HCEC 1CT (cell line): ENCODE measurements around the gene LTC4S.
"Not testable (repeated sequence)": the region's sequence is repeated elsewhere in the genome, so short reads cannot be mapped to it uniquely, and the experiment has no call there.

Source experiments
- DNase-seq: peaks from one replicate; pipeline ENCODE4 v3.0.0-alpha.2; 2017

The LTC4S gene

DNA sequence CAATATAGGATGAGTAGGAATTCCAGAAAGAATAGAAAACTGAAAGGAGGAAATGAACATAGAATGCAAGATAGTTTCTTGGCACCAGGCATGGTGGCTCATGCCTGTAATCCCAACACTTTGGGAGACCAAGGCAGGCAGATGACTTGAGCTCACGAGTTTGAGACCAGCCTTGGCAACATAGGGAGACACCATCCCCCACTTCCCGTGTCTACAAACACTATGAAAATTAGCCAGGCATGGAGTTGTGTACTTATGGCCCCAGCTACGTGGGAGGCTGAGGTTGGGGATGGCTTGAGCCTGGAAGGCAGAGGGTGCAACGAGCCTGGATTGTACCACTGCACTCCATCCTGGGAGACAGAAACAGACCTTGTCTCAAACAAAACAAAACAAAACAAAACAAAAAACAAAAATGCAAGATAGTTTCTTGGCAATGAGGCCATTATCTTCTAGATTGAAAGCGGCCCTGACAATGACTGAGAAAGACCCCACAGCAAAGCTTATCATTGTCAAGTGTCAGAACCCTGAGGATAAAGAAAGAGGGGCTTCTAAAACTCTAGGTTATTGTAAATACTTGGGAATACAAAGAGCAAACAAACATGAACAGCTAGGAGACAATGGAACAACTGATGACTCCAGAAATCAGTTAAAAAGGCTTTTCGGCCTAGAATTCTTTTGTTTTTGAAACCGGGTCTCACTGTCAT lies 36.1 kb downstream of the LTC4S start:
- DNase-seq = no peak

DNA sequence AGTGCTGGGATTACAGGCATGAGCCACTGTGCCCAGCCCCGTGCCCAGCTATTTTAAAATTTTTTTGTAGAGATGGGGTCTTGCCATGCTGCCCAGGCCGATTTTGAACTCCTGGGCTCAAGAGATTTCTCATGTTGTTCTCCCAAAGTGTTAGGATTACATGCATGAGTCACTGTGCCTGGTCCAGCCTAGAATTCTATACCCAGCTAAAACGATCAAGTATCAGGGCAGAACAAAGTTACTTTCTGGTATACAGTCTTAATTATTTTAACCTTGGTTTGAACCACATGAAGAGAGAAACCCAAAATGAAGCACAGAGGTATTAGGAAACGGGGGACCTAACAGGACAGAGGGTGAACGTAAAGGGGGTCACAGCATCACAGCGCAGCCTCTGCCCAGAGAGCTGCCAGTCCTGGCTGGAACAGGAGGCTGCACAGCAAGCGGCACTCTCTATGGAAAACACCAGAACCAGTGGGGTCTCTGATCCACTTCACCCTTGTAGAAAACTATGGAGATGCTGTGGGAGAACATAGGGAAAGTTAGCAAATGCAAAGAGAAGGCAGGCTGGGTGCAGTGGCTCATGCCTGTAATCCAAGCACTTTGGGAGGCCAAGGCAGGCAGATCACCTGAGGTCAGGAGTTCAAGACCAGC lies 37.2 kb downstream of the LTC4S start:
- no peak for DNase-seq

DNA sequence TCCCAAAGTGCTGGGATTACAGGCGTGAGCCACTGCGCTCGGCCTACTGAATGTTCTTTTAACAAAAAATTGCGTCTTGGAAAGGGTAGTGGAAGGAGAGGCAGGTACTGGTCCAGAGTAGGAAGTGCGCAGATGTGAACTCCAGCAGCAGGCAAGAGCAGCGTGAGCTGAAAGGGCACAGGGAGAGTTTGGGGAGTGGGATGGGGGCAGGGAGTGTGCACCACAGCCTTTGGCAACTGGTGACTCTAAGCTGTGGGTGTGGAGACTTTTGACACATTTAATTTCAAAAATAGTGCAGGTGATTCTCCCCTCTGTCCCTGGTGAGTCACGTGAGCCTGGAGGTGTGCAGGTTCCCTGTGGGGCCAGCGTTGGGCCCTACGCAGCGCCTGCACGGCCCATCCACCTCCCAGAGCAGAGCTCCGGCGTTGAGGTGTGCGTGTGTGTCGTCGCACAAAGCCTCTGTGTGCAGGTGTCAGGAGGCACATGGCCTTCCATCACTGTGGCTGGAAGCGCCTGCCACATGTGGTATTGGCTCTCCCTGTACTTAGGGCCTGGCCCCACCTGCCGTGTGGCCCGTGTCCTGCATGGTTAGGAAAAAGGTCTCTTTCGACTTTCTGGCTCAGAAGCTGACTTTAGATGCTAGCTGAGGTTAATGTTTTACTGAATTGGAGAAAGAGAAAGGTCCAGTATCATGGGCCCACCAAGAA lies 38.4 kb downstream of the LTC4S start:
- DNase-seq = no peak

DNA sequence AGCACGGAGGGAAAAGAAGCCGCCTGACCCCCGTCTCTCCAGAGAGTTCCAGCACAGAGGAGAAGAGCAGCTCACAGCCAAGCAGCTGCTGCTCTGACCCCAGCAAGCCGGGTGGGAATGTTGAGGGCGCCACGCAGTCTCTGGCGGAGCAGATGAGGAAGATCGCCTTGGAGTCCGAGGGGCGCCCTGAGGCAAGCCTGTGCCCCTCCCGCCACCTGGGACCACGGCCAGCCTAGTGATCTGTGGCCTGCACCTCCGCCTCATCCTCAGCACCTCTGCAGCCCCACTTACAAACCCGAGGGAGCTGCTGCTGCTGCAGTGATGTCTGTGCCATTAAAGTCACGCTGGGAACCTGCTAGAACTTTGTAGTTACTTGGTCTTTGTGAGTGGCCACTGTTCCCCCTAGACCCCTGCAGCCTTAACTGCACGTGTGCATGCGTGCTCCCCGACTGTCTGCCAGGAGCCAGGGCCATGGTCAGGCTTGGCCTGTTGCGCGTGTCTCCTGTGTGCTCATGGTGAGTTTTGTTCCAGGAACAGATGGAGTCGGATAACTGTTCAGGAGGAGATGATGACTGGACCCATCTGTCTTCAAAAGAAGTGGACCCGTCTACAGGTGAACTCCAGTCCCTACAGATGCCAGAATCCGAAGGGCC lies 39.4 kb downstream of the LTC4S start:
- DNase-seq = no peak

DNA sequence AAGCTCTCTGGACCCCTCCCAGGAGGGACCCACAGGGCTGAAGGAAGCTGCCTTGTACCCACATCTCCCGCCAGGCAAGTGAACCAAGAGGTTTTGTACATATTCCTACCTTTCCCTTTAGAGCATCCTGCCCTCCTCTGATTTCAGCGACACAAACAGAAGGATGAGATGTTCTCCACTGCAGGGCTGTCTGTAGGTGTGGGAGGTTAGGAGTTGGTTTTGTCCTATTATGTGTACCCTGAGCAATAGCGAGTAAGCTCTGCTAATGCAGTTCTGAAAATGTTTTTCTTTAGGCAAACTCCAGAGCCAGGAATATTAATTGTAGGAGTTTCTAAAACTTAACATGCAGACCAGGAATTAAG lies 39.9 kb downstream of the LTC4S start:
- DNase-seq = no peak

DNA sequence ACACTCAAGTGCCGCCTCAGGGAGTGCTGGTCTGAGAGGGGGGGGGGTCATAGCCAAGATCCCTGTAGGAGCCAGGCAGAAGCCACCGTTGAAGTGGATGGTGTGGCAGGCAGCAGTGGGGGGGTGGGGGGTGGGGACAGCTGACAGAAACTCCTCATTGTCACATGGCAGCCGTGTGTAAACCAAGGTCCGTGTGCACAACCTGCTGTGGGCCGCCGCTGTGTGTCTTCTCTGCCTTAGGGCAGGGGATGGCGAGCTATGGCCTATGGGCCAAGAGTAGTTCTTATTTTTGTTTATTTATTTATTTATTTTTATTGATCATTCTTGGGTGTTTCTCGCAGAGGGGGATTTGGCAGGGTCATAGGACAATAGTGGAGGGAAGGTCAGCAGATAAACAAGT lies 40.3 kb downstream of the LTC4S start:
- no peak for DNase-seq

DNA sequence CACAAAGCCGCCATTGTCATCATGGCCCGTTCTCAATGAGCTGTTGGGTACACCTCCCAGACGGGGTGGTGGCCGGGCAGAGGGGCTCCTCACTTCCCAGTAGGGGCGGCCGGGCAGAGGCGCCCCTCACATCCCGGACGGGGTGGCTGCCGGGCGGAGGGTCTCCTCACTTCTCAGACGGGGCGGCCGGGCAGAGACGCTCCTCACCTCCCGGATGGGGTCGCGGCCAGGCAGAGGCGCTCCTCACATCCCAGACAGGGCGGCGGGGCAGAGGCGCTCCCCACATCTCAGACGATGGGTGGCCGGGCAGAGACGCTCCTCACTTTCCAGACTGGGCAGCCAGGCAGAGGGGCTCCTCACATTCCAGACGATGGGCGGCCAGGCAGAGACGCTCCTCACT lies 41.1 kb downstream of the LTC4S start:
- not testable (repeated sequence) for DNase-seq

DNA sequence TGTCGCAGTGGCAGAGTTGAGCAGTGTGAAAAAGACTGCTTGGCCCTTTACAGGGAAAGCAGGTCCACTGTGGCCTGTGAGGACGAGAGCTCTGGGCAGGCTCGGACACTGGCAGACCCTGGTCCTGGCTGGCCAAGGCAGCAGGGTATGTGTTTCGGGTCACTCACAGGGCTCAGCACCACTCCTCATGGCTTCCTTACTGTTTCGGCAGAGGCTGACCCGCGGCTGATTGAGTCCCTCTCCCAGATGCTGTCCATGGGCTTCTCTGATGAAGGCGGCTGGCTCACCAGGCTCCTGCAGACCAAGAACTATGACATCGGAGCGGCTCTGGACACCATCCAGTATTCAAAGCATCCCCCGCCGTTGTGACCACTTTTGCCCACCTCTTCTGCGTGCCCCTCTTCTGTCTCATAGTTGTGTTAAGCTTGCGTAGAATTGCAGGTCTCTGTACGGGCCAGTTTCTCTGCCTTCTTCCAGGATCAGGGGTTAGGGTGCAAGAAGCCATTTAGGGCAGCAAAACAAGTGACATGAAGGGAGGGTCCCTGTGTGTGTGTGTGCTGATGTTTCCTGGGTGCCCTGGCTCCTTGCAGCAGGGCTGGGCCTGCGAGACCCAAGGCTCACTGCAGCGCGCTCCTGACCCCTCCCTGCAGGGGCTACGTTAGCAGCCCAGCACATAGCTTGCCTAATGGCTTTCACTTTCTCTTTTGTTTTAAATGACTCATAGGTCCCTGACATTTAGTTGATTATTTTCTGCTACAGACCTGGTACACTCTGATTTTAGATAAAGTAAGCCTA lies 42.6 kb downstream of the LTC4S start:
- DNase-seq = no peak

DNA sequence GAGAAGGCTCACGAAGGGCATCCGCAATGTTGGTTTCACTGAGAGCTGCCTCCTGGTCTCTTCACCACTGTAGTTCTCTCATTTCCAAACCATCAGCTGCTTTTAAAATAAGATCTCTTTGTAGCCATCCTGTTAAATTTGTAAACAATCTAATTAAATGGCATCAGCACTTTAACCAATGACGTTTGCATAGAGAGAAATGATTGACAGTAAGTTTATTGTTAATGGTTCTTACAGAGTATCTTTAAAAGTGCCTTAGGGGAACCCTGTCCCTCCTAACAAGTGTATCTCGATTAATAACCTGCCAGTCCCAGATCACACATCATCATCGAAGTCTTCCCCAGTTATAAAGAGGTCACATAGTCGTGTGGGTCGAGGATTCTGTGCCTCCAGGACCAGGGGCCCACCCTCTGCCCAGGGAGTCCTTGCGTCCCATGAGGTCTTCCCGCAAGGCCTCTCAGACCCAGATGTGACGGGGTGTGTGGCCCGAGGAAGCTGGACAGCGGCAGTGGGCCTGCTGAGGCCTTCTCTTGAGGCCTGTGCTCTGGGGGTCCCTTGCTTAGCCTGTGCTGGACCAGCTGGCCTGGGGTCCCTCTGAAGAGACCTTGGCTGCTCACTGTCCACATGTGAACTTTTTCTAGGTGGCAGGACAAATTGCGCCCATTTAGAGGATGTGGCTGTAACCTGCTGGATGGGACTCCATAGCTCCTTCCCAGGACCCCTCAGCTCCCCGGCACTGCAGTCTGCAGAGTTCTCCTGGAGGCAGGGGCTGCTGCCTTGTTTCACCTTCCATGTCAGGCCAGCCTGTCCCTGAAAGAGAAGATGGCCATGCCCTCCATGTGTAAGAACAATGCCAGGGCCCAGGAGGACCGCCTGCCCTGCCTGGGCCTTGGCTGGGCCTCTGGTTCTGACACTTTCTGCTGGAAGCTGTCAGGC lies 43.6 kb downstream of the LTC4S start:
- DNase-seq = no peak

DNA sequence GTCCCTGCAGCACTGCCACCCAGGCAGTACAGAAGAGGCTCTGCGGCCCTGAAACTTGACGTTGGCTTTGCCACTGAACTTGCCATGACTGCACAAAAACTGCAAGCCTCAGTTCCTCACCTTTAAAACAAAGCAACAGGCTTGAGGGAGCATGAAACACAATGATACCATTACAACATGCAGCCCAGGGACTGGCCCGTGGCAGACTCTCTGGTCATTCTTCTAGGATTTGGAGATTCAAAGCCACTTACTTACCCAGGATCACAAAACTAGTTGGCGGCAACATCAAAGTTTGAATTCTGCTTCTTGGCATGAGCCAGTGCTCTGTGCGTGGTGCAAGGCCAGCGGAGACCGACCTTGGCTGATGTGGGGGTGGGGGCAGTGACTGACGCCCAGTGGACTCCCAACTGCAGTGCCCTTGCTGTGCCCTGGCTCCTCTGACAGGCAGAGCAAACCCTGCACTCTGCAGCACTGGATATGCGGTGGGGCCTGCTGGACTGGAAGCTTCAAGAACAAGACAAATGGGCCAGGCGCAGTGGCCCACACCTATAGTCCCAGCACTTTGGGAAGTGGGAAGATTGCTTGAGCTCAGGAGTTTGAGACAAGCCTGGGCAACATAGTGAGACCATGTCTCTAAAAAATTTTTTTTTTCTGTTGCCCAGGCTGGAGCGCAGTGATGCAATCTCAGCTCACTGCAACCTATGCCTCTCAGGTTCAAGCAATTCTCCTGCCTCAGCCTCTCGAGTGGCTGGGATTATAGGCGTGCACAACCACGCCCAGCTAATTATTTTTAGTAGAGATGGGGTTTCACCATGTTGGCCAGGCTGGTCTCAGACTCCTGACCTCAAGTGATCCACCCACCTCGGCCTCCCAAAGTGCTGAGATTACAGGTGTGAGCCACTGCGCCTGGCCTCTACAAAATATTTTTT lies 45.8 kb downstream of the LTC4S start:
- no peak for DNase-seq

DNA sequence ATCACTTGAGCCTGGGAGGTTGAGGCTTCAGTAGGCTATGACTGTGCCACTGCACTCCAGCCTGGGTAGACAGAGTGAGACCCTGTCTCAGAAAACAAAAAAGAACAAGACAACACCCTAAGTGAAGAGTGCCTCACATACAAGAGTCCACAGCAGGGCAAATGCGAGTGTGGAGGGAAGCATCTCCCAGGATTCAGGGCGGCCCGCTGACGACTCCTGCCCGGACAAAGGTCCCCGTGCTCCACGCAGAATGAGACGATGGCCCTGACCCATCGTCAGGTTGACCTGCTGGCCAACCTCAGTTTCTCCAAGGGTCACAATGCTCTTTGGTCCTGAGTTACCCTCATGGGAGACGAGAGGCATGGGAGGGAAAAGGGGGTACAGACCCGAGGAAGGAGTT lies 46.5 kb downstream of the LTC4S start:
- DNase-seq = no peak

DNA sequence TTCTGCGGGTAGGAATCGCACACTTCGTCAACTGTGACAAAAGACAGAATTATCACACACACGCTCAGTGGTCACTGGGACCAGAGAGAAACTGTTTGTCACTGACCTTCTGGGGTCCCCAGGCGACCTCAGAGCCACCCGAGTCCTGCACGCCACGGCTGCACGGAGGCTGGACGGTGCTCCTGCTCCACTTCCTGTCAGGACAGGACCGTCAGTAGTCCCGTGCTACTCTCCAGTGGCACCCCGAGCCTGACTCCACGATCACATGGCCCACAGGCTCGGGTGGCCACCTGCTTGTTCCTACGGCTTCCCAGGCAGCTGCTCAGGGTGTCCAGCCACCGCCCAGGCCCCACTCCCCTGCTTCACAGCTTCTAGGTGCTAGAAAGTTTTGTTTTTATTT lies 47.0 kb downstream of the LTC4S start:
- DNase-seq = no peak

DNA sequence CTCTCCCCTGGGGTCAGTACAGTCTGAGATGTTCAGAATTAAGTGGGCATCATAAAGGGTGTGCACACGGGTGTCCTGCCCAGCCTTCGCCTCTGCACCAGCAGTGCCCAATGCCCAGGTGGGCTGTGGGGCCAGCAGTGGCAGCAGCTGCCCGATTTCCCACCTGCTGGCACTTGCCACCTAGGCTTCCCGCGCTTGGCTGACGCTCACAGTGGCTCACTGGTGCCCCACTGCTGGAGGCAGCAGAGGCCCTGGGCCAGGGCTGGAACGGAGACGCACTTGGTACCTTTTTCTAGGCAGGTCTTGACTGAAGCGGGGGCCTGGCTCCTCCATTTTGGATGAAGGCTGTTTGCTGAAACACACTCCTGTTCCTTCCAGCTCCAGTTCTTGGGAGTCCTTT lies 47.8 kb downstream of the LTC4S start:
- no peak for DNase-seq
